A549 (cell line): ENCODE measurements around the gene EZH1. TPM values are rescaled to one million over a fixed set of nuclear protein-coding genes. Genes with fewer than 3 reads are reported as not detected.
A peak's percentile ranks its signal among the peaks of the same experiment; 100 is the strongest.

Experiments
- ATAC-seq, 2 experiments: fragments of 200-7000 bp in 1 of 2; fragments of >200 bp in 1 of 2; cut with Nextera tagmentation in 1 of 2; cut with Tn5 transposase in 1 of 2; 3 replicates each; pipeline versions ENCODE4 v1.8.0 to v1.9.1; 2018 to 2020; ENCODE audit warnings: mild to moderate bottlenecking in 1 of 2, moderate library complexity in 1 of 2
- CTCF ChIA-PET: fragments of 300-600 bp; sonication (Branson Sonifier 250); formaldehyde crosslinking; extraction: SDS; loops from one replicate; lab custom pipeline; 2021; ENCODE audit warnings: antibody characterized with exemption, inconsistent platforms; lab: Yijun Ruan, JAX
- POLR2A ChIA-PET: fragments of 350-600 bp; formaldehyde crosslinking; extraction: SDS; loops from one replicate; lab custom pipeline; 2021; ENCODE audit warnings: antibody characterized with exemption, inconsistent platforms; lab: Yijun Ruan, JAX
- DNase-seq, 2 experiments: peaks; one replicate each; pipeline versions ENCODE4 v3.0.0 to v3.0.0-alpha.2; 2011 to 2016; ENCODE audit warnings: low read depth in 1 of 2, low spot score in 1 of 2
- FAIRE-seq: peaks from 2 replicates; lab custom pipeline; 2011; peaks lifted over from hg19 to GRCh38; lab: Jason Lieb, UNC
- H3K27ac ChIP-seq, 2 experiments: fragments of >200 bp; sonication (Bioruptor Twin); formaldehyde crosslinking; 3 replicates each; pipeline ENCODE4 v1.5.1; 2016 to 2017
- H3K4me1 ChIP-seq: fragments of >200 bp; sonication (Bioruptor Twin); formaldehyde crosslinking; 3 replicates; pipeline ENCODE4 v1.6.1; 2016
- H3K4me2 ChIP-seq: fragments of >200 bp; sonication (Bioruptor Twin); formaldehyde crosslinking; 3 replicates; pipeline ENCODE4 v1.6.1; 2016
- H3K4me3 ChIP-seq: fragments of >200 bp; sonication (Bioruptor Twin); formaldehyde crosslinking; 3 replicates; pipeline ENCODE4 v1.5.1; 2016
- H3K9me3 ChIP-seq: fragments of >200 bp; sonication (Bioruptor Twin); formaldehyde crosslinking; 3 replicates; pipeline ENCODE4 v1.6.1; 2016
- BHLHE40 ChIP-seq: IDR thresholded peaks from 2 replicates; pipeline ENCODE4 v1.6.1; 2012; ENCODE audit warnings: low read depth, low read length, inconsistent platforms
- CHD2 ChIP-seq: fragments of 150-350 bp; IDR thresholded peaks from 2 replicates; pipeline ENCODE4 v1.6.1; 2014; ENCODE audit warnings: low read length; ENCODE audit not compliant: partially characterized antibody
- EHF ChIP-seq: fragments of 250-450 bp; sonication (Bioruptor Pico); IDR thresholded peaks from 2 replicates; pipeline ENCODE4 v1.5.0; 2020; ENCODE audit warnings: mild to moderate bottlenecking
- EP300 ChIP-seq, 2 experiments: fragments of >200 bp; sonication (Bioruptor Twin); formaldehyde crosslinking; IDR thresholded peaks; 2 replicates in 1 of 2; 3 replicates in 1 of 2; pipeline ENCODE4 v1.6.1; 2016 to 2017
- FOSB ChIP-seq: fragments of 250-450 bp; sonication (Bioruptor Pico); IDR thresholded peaks from 2 replicates; pipeline ENCODE4 v1.5.0; 2020; ENCODE audit warnings: mild to moderate bottlenecking, moderate library complexity
- FOXS1 ChIP-seq: fragments of 250-450 bp; sonication (Bioruptor Pico); IDR thresholded peaks from 2 replicates; pipeline ENCODE4 v1.5.0; 2020; ENCODE audit warnings: mild to moderate bottlenecking, moderate library complexity
- GATA3 ChIP-seq: IDR thresholded peaks from 2 replicates; pipeline ENCODE4 v1.6.1; 2012; ENCODE audit warnings: borderline replicate concordance
- HOXA7 ChIP-seq: fragments of 250-450 bp; sonication (Bioruptor Pico); IDR thresholded peaks from 2 replicates; pipeline ENCODE4 v1.5.0; 2020; ENCODE audit warnings: mild to moderate bottlenecking, moderate library complexity
- HOXB13 ChIP-seq: fragments of 250-450 bp; sonication (Bioruptor Pico); IDR thresholded peaks from 2 replicates; pipeline ENCODE4 v1.5.0; 2020; ENCODE audit warnings: low read depth, mild to moderate bottlenecking, moderate library complexity
- HOXB5 ChIP-seq: fragments of 250-450 bp; sonication (Bioruptor Pico); IDR thresholded peaks from 2 replicates; pipeline ENCODE4 v1.5.0; 2020; ENCODE audit warnings: mild to moderate bottlenecking, moderate library complexity
- JUNB ChIP-seq: fragments of >200 bp; sonication (Bioruptor Twin); formaldehyde crosslinking; IDR thresholded peaks from 2 replicates; pipeline ENCODE4 v1.6.1; 2016
- KDM5A ChIP-seq: fragments of 200-600 bp; sonication (generic); IDR thresholded peaks from 2 replicates; pipeline ENCODE4 v1.6.1; 2016; ENCODE audit warnings: antibody characterized with exemption, mild to moderate bottlenecking
- MYC ChIP-seq: IDR thresholded peaks from 2 replicates; pipeline ENCODE4 v1.6.1; 2012; ENCODE audit warnings: mild to moderate bottlenecking, inconsistent platforms, low read length, improper control_type of control experiment, borderline replicate concordance
- NFE2L2 ChIP-seq: fragments of 150-350 bp; conservative IDR thresholded peaks from 2 replicates; pipeline ENCODE4 v1.6.1; 2014; ENCODE audit warnings: low read length
- NR3C1 ChIP-seq: fragments of >200 bp; sonication (Bioruptor Twin); formaldehyde crosslinking; IDR thresholded peaks from 3 replicates; pipeline ENCODE4 v1.6.1; 2017
- PHF8 ChIP-seq: fragments of 200-600 bp; sonication (generic); IDR thresholded peaks from 2 replicates; pipeline ENCODE4 v1.6.1; 2016; ENCODE audit warnings: low read depth, mild to moderate bottlenecking, antibody characterized with exemption, moderate library complexity, borderline replicate concordance
- RAD21 ChIP-seq, 2 experiments: fragments of >200 bp in 1 of 2; sonication (Bioruptor Twin) in 1 of 2; formaldehyde crosslinking in 1 of 2; IDR thresholded peaks in 1 of 2; conservative IDR thresholded peaks in 1 of 2; 2 replicates in 1 of 2; 3 replicates in 1 of 2; pipeline ENCODE4 v1.6.1; 2012 to 2018; ENCODE audit warnings: inconsistent platforms in 1 of 2
- RNF2 ChIP-seq: fragments of 200-600 bp; sonication (generic); IDR thresholded peaks from 2 replicates; pipeline ENCODE4 v1.6.1; 2016; ENCODE audit warnings: low read depth, mild to moderate bottlenecking, antibody characterized with exemption, moderate library complexity, borderline replicate concordance
- SREBF2 ChIP-seq: fragments of 450-650 bp; IDR thresholded peaks from 2 replicates; pipeline ENCODE4 v1.6.1; 2014; ENCODE audit warnings: mild to moderate bottlenecking, moderate library complexity
- TP53 ChIP-seq: fragments of 250-450 bp; sonication (Bioruptor Pico); IDR thresholded peaks from 2 replicates; pipeline ENCODE4 v1.5.0; 2021; ENCODE audit warnings: mild to moderate bottlenecking, moderate library complexity
- ZNF302 ChIP-seq: fragments of 250-450 bp; sonication (Bioruptor Pico); IDR thresholded peaks from 2 replicates; pipeline ENCODE4 v1.9.0; 2021; ENCODE audit warnings: inconsistent platforms, mild to moderate bottlenecking, moderate library complexity
- WGBS: methylation state at CpG from one replicate; pipeline ENCODE4 v1.1.6; 2017; ENCODE audit errors: missing lambda C conversion rate; 5-methylcytosine and 5-hydroxymethylcytosine counted together
- polyA plus RNA-seq, 4 experiments: library from polyadenylated mRNA; depleted of rRNA in 3 of 4; stranded (reverse); fragments of >200 nt; fragmentation: RNase III in 1 of 4; extraction: RNeasy Plus Mini Kit Qiagen cat#74134 plus additional on column Dnase treatment in 1 of 4; gene quantifications; 2 replicates in 3 of 4; 3 replicates in 1 of 4; pipeline ENCODE4 v1.2.3, GENCODE V29; 2011 to 2017
- TF ChIP-seq, protein P1 (sequence below): IDR thresholded peaks from 2 replicates; pipeline ENCODE4 v1.6.1; 2012; ENCODE audit warnings: low read depth, borderline replicate concordance
- TF ChIP-seq, protein P2 (sequence below): fragments of 250-450 bp; sonication (Bioruptor Pico); IDR thresholded peaks from 2 replicates; pipeline ENCODE4 v1.5.0; 2020; ENCODE audit warnings: low read depth, mild to moderate bottlenecking, moderate library complexity
- TF ChIP-seq, protein P3 (sequence below): fragments of >200 bp; sonication (Bioruptor Twin); formaldehyde crosslinking; IDR thresholded peaks from 3 replicates; pipeline ENCODE4 v1.5.1; 2016

EZH1 gene
- polyA plus RNA-seq, 2 of the 4 experiments (the other 2 are of a cell fraction): 20.1 to 41.1 TPM

DNA sequence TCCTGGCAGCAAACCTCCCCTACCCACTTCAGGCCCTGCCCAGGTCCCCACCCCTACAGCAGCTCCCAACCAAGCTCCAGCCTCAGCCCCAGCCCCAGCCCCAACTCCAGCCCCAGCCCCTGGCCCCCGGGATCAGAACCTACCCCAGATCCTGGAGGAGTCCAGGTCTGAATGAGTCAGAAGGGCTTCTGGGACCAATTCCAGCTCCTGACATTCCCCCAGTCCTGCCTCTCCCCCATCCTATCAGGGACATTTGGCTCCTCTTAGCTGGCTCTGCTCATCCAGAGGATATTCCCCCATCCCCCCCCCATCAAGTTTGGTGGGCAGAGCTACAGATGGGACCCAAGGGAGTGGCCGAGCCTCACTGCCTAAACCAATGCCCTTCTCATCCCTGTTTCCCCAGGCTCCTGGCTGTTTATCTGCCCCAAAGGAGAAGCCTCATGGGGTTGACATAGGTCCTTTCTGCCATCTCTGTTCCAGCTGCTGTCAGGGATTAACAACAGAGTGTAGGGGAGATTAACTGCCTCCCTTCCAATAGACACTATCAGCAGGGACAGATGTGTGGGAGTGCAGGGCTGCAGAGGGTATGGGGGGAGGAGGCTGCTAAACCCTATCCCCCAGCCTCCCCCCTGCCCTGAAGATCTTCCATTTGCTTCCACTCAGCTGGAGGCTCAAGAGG, 46.0 kb downstream of the EZH1 start:
- no peaks in the 10 kb centered on the region for H3K9me3 ChIP-seq
- H3K4me2 ChIP-seq: no peak overlapping the region
- FAIRE-seq (no peak), ATAC-seq (peak; percentile 17 to 45; a peak in 2 of 6 replicates), DNase-seq (no peak)
- CTCF ChIA-PET: interaction anchor here (1.7 to 5.8 kb wide), 5 partner anchors 18 to 121 kb away, joined by 5 to 43 read pairs (median 9); partner anchors contain the start of gene PSMC3IP
- H3K27ac ChIP-seq: no peak overlapping the region
- 60% methylated on average over 1 of the region's 2 CpGs for WGBS
- peaks cover 6% of the 10 kb centered on the region; the same call in 2 of the 3 replicates for H3K4me1 ChIP-seq
- POLR2A ChIA-PET: interaction anchor here (0.6 kb wide), 1 partner anchor 75 kb away, joined by 4 read pairs; no protein-coding TSS in a partner anchor
- no peak for TF ChIP-seq KDM5A
- TF ChIP-seq HOXB13 (CRISPR knock-in tag): no peak
- TF ChIP-seq RNF2: no peak
- no peak for TF ChIP-seq ZNF302 (CRISPR knock-in tag)
- no peak for TF ChIP-seq MYC
- TF ChIP-seq HOXB5: no peak
- TF ChIP-seq SREBF2: no peak
- no peak for TF ChIP-seq FOXS1
- TF ChIP-seq RAD21 (conservative IDR thresholded peaks at IDR 0.05 in 1 of 2, IDR thresholded peaks at IDR 0.05 in 1 of 2): no peak
- TF ChIP-seq EHF (CRISPR knock-in tag): no peak
- no peak for TF ChIP-seq NFE2L2
- no peak for TF ChIP-seq CHD2
- TF ChIP-seq, protein P1, sequence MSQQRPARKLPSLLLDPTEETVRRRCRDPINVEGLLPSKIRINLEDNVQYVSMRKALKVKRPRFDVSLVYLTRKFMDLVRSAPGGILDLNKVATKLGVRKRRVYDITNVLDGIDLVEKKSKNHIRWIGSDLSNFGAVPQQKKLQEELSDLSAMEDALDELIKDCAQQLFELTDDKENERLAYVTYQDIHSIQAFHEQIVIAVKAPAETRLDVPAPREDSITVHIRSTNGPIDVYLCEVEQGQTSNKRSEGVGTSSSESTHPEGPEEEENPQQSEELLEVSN: no peak
- no peak for TF ChIP-seq GATA3
- TF ChIP-seq, all 56 proteins: peak for 0
- H3K4me3 ChIP-seq: no peak overlapping the region

DNA sequence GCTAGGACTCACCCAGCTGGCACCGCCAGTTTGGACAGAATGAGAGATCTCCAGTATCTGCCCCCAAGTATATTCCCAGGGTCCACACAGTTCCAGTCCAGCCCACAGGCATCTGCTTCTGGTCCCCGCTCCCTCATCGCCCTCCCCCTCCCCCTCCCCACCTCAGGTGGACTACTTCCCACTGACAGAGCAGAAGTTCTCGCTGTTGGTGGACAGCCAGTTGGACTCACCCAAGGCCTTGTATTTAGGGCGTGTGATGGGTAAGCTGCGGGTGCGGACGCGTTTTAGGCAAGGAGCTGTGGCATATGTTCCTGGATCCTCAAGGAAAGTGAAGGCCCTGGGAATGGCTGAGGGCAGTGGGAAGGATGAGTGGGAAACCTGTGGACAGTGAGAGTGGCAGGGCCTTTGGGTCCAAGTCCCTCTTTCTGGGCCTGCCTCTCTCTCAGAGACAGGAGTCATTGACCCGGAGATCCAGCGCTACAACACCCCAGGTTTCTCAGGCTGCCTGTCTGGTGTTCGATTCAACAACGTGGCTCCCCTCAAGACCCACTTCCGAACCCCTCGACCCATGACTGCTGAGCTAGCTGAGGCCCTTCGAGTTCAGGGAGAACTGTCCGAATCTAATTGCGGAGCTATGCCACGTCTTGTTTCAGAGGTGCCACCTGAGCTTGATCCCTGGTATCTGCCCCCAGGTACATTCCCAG, 47.6 kb downstream of the EZH1 start:
- ChIA-PET POLR2A (no interaction called here), CTCF (interaction anchor here (1.0 to 5.8 kb wide), 7 partner anchors 7 to 232 kb away, joined by 3 to 43 read pairs (median 4); partner anchors contain the start of genes PLEKHH3 and PSMC3IP)
- Histone ChIP-seq H3K9me3 (no peaks in the 10 kb centered on the region), H3K4me2 (no peak overlapping the region), H3K4me1 (peaks cover 6% of the 10 kb centered on the region; the same call in 2 of the 3 replicates), H3K4me3 (no peak overlapping the region), H3K27ac (no peak overlapping the region)
- TF ChIP-seq HOXB13 (CRISPR knock-in tag): no peak
- TF ChIP-seq PHF8: no peak
- no peak for TF ChIP-seq HOXA7 (CRISPR knock-in tag)
- ATAC-seq (no peak), FAIRE-seq (peak; percentile 7), DNase-seq (no peak)
- WGBS: 92% methylated on average over 18 of the region's 19 CpGs

DNA sequence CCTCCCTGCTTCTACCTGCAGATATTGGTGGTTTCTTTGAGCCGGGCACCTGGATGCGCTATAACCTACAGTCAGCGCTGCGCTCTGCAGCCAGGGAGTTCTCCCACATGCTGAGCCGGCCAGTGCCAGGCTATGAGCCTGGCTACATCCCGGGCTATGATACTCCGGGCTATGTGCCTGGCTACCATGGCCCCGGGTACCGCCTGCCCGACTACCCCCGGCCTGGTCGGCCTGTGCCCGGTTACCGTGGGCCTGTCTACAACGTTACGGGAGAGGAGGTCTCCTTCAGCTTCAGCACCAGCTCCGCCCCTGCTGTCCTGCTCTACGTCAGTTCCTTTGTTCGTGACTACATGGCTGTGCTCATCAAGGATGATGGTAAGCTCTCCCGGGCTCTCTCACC, 49.3 kb downstream of the EZH1 start:
- 95% methylated on average over 20 of the region's 20 CpGs for WGBS
- no peak for DNase-seq
- Histone ChIP-seq H3K4me1 (peaks cover 6% of the 10 kb centered on the region; the same call in 2 of the 3 replicates), H3K27ac (no peak overlapping the region), H3K4me2 (no peak overlapping the region), H3K9me3 (no peaks in the 10 kb centered on the region), H3K4me3 (no peak overlapping the region)
- ATAC-seq: no peak
- TF ChIP-seq TP53 (no peak), NFE2L2 (no peak), NR3C1 (no peak), EP300 (IDR thresholded peaks at IDR 0.05) (no peak), FOSB (CRISPR knock-in tag) (no peak), JUNB (no peak), PHF8 (no peak), HOXB13 (CRISPR knock-in tag) (no peak), BHLHE40 (no peak), RNF2 (no peak)
- TF ChIP-seq, protein P2, sequence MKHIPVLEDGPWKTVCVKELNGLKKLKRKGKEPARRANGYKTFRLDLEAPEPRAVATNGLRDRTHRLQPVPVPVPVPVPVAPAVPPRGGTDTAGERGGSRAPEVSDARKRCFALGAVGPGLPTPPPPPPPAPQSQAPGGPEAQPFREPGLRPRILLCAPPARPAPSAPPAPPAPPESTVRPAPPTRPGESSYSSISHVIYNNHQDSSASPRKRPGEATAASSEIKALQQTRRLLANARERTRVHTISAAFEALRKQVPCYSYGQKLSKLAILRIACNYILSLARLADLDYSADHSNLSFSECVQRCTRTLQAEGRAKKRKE (CRISPR knock-in tag): no peak
- TF ChIP-seq, protein P3, sequence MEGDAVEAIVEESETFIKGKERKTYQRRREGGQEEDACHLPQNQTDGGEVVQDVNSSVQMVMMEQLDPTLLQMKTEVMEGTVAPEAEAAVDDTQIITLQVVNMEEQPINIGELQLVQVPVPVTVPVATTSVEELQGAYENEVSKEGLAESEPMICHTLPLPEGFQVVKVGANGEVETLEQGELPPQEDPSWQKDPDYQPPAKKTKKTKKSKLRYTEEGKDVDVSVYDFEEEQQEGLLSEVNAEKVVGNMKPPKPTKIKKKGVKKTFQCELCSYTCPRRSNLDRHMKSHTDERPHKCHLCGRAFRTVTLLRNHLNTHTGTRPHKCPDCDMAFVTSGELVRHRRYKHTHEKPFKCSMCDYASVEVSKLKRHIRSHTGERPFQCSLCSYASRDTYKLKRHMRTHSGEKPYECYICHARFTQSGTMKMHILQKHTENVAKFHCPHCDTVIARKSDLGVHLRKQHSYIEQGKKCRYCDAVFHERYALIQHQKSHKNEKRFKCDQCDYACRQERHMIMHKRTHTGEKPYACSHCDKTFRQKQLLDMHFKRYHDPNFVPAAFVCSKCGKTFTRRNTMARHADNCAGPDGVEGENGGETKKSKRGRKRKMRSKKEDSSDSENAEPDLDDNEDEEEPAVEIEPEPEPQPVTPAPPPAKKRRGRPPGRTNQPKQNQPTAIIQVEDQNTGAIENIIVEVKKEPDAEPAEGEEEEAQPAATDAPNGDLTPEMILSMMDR: no peak
- ChIA-PET CTCF (interaction anchor here (0.7 to 4.2 kb wide), 5 partner anchors 10 to 909 kb away, joined by 3 to 16 read pairs (median 6); partner anchors contain the start of genes JUP and PSMC3IP), POLR2A (no interaction called here)
- no peak for FAIRE-seq
